Measurements from ENCODE around the gene LRRC66.

LRRC66 gene, protein sequence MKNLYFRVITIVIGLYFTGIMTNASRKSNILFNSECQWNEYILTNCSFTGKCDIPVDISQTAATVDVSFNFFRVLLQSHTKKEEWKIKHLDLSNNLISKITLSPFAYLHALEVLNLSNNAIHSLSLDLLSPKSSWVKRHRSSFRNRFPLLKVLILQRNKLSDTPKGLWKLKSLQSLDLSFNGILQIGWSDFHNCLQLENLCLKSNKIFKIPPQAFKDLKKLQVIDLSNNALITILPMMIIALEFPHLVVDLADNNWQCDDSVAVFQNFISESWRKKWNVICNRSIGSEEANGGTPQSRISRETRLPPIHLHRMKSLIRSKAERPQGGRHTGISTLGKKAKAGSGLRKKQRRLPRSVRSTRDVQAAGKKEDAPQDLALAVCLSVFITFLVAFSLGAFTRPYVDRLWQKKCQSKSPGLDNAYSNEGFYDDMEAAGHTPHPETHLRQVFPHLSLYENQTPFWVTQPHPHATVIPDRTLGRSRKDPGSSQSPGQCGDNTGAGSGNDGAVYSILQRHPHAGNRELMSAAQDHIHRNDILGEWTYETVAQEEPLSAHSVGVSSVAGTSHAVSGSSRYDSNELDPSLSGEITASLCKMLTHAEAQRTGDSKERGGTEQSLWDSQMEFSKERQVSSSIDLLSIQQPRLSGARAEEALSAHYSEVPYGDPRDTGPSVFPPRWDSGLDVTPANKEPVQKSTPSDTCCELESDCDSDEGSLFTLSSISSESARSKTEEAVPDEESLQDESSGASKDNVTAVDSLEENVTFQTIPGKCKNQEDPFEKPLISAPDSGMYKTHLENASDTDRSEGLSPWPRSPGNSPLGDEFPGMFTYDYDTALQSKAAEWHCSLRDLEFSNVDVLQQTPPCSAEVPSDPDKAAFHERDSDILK

DNA sequence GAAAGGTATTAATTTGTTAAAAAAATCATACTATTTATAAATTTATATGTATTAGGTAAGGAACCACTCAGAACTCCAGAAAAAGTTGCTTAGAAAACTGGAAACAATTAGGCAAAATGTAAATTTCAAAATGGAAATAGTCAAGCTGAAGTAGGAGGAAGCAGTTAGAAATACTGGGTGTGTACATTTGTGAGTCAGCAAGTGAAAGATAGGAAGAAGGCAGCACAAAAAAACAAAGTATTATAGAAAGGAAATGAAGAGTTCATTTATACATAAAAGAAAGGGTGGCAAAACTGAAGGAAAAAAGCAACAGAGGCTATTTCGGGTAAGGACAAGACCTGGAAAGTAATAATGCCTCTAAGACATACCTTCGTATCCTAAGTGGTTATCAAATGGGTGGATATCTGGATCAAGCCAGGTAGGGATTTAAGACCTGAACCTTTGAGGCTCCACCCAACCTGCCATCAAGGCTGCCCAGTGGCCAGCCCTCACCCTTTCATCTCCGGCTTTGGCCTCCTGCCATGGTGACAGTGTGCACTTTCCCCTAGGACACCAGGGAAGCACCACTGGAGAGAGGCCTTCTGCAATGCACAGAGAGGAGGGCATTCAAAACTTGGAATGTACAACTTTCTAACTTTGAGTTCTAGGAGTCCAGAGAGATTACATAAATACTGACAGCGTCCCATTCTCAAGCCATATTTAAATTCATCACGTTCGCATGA is at the start of gene LRRC66:
LRRC66 (minus strand) TSS at position 428 of the 722 bp plus-strand sequence. CDS start 2,750 bp downstream, outside the sequence.
- DNase-seq (ENCODE audit: low read depth in 2 of 2), result no peak

DNA sequence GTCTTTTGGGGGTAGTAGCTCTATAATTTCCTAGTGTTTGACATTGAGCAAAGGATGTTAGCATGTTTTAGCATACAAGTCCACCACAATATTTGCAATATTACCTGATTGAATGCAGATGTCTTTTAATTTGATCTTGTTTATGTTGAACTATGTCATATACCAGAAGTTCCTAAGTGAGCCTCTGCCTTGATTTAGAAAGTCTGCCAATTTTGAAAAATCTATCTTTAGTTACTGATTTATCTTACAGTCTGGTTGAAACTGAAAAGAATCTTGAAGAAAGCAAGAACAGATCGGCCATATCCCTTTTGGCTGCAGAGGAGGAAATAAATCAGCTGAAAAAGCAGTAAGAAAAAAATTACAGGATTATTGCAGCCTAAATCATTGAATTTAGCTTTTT is 49.4 kb upstream of the LRRC66 start:
- no peak for DNase-seq (ENCODE audit: low read depth in 2 of 2)

DNA sequence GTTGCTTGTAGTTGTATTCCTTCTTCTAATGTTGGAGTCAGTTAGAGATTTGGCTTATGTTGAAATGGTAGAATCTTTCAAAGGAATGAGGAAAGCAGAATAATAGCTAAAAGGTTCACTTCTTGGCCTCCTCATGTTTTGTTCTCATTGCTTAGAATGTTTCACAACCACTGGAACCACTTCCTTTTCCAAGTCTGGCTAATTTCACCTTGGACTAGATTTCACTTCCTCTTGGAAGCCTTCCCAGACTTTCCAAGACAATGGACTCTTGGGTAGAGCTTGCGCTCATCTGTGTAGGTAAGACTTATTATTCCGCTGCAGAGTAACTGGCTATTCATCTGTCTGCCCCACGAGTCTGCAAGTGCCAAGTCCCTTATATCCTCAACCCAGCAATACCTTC is 39.2 kb upstream of the LRRC66 start:
- DNase-seq (ENCODE audit: low read depth in 2 of 2), result no peak

DNA sequence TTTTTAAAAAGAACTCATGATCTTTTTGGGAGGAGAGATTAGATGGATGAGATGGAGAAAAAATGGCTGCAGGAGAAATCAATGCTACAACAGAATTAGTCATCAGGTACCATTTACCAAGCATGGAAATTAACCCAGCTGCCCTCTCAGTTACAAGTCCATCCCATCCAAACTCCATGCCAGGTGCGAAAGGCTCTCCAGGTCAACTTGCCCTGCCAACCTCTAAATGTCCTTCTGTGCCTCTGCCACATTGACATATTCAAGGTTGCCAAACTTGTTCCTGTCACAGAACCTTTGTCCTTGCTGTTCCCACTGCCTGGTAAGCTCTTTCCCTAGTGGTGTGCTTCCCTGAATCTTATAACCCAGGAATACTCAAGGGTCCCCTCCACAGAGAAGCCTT is 38.1 kb upstream of the LRRC66 start:
- no peak for DNase-seq (ENCODE audit: low read depth in 2 of 2)

DNA sequence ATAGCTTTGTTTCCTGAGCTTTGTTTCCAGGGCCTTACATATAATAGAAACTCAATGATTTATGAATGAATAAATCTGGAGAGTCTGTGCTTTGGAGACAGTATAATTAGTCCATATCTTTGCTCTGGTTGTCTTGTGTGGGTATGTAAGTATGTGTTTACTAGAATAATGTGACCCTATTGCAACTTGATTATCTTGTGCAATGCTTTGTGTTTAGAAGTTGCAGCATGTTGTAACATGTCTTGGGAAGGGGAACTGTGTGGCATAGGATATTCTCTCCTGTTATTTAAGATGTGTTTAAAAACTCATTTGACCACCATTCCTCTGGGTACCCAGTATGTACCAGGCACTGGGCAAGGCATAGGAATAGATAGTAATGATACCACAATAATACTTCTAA is 37.0 kb upstream of the LRRC66 start:
- no peak for DNase-seq (ENCODE audit: low read depth in 2 of 2)

DNA sequence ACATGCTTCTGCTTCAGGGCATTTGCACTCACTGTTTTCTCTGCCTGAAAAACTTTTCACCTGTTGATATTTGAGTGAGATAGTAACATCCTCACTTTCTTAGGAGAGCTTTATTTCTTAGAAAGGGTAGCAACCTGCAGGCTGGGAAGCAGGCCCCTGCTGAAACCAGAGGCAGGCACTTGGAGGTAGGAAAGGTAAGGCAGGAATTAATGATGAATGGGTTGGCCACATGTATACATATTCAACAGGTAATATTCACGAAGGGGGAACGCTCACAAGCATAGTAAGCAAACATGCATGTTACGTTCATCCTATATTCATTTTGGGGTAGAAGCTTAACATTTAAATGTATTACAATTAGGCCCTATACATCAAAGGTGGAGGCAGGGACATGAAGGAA is 34.1 kb upstream of the LRRC66 start:
- DNase-seq (ENCODE audit: low read depth in 2 of 2), result no peak

DNA sequence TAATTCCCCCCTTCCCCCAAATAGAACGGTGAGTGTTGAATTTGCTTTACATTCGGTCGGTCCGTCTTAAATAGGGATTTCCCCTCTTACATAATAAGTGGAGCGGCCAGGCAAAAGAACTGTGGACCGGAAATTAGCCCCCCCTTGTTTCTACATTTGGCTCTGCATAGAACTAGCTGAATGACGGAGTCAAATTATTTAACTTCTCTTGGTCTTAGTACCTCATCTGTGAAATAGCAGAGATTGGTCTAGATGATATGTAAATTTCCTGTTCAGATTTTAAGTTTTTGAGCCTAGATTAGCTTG is 32.3 kb upstream of the LRRC66 start:
- DNase-seq (ENCODE audit: low read depth in 2 of 2), result no peak

DNA sequence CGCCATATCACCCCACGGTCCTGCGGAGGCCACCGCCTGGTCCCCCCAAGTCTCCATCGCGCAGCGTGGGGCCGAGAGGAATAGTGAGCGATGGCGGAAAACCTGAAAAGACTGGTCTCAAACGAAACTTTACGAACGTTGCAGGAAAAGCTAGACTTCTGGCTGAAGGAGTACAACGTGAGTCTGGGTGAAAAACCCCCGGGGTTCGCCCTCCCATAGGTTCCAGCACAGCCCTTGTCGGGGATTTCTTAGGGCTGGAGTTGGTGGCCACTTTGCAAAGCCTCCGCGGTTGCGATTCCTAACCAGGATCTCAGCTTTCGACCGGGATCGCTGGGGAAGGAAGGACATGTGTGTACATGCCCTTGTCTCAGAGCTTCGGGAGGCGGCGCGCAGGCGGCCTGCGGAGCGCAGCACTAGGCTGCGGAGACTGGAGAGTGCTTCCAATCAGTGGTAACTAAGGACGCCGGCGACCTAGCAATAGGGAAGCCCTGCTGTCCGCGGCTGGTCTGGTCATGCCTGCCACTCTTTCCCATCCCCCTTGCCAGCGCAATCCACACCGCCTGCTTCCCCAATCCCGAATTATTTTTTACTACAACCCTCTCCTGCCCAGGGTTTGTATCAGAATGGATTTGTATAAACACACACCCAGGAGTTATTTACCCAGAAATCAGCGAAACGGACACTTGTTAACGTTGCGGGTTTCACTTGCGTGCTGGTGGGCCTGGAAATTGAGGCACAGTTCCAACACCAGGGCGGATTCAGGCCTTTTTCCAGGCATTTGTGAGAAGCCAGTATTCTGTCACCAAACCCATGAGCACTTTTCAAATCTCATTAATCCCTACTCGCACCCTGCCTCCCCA is 31.7 kb upstream of the LRRC66 start:
- no peak for DNase-seq (ENCODE audit: low read depth in 2 of 2)

DNA sequence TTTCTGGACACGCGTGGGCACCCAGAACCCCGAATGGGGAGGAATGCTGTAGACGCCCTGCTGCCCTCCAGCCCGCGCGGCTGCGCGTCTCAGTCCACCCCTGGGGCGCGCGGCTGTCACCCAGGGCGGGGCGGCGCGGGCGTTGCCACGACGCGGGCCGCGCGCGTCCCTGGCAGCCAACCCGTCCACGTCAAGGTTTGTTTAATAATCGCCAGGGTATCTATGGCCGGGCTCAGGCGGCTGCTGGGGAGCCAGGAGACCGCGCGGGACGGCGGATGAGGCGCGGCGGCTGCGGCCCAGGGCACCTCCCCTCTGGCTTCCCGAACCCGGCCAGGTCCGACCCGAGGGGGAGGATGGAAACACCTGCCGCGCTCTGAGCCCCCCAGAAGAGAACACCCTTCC is 31.1 kb upstream of the LRRC66 start, which contains the start of gene SPATA18:
SPATA18 (plus strand) TSS at position 92 of the 402 bp plus-strand sequence. CDS start 401 bp downstream, outside the sequence.
- DNase-seq (ENCODE audit: low read depth in 2 of 2), result no peak

DNA sequence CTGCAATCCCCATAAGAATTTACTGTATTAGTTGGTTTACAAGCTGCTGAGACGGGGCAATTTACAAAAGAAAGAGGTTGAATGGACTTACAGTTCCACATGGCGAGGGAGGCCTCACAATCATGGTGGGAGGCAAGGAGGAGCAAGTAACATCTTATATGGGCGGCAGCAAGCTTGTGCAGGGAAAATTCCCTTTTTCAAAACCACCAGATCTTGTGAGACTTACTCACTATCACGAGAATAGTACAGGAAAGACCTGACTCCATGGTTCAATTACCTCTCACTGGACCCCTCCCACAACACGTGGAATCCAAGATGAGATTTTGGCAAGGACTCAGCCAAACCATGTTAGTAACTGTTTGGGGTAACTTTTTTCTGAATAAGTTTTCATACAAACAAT is 29.1 kb upstream of the LRRC66 start:
- no peak for DNase-seq (ENCODE audit: low read depth in 2 of 2)

DNA sequence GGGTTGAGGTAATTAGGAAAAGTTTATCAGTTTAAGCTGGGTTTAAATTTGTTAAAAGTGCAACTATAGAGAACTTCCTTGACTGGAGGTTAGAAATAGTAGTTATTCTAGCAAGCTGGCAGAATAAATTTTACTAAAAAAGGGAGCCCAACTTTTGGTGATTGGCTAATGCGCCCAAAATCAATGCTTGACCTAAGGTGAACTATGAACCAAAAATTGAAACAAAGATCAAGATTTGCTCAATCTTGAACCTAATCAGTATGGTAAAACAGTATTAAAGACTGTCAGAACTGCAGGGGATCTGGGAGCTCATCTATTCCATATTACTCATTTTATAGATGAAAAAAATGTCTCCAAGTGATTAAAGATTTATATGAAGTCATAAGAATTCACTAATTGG is 24.9 kb upstream of the LRRC66 start:
- no peak for DNase-seq (ENCODE audit: low read depth in 2 of 2)

DNA sequence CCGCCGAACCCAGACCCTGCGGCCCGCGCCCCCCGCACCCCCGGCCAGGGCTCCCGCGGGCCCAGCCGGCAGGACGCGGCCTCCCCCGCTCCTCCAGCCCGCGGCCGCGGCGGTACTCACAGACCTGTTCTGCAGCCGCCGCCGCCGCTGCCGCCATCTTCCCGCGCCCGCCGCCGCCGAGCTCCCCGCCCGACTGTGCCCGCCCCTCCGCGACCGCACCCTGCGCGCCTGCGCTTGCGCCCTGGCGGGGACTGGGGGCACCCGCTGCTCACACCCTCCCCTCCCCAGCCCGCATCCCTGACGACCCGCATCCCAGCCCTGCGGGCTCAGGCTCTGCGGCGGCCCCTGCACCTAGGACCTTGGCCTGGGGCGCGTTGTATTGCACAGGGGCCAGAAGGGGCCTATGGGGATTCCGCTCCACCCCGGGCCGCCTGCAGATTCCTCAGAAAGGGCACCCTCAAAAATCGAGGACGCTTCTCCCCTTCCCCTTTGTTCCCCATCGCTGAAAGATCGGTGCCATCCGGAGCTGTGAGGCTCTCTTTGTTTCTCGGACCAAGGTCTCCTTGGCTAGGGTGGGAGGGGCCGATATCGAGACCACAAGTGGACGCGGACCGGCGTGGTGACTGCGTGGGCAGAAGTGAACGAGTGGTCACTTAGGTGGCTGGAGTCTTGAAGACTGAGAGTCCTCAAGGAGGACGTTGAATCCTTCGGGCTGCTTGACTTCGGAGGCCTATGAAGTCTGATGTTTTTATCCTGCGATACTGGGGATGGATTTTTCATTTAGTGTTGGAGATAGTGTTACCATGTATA is 18.1 kb upstream of the LRRC66 start, which contains the start of gene SGCB:
SGCB (minus strand) TSS at position 197 of the 810 bp plus-strand sequence; CDS start at position 157, 40 bp downstream.
- DNase-seq (ENCODE audit: low read depth in 2 of 2), result peak; percentile 62 to 66

DNA sequence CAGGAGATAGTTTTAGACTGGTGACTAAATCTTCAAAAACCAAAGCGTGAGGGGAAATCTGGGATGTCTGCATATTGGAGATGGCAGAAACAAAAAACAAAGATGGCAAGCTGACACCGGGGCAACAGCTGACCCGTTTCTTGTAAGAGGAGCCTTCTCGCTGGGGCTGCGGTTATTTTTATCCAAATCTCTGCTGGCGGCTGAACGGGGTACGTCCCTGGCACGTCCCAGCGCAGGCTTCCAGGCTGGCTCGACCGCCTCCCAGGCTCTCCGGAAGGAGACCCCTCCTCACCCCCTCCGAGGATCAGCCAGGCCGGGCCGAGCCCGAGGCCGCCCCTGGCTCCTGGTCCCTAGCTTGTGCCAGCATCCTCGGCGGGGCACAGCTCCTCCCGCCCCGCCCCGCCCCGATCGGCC is 17.5 kb upstream of the LRRC66 start:
- DNase-seq (ENCODE audit: low read depth in 2 of 2), result no peak

DNA sequence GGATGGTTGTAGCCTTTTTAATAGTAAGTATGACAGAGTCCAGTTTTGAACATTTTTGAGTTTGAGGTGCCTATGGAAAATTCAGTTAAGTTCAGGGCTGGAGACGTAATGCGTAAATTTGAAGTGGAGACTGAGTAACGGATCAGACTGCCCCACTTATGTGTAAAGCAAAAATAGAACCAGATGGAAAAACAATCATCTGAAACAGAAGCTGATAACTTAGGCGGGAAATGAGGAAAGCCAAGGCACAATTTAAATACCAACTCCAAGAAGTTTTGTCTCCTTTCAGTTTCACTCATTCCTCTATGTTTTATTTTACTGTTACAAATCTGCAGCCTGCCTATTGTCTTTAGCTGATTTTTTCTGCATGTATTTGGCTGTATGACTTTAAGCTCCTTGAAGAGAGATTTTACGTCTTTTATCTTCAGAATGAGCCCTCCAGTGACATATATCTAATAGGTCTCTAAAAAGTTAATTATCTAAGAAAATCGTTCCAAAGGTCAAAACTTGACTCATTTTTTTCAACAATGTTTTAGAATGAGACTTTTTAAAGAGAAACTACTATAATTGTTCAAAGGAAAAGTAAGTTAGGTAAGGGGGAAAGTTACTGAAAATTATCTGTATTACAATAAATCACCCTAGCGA is 16.8 kb upstream of the LRRC66 start:
- DNase-seq (ENCODE audit: low read depth in 2 of 2), result no peak

DNA sequence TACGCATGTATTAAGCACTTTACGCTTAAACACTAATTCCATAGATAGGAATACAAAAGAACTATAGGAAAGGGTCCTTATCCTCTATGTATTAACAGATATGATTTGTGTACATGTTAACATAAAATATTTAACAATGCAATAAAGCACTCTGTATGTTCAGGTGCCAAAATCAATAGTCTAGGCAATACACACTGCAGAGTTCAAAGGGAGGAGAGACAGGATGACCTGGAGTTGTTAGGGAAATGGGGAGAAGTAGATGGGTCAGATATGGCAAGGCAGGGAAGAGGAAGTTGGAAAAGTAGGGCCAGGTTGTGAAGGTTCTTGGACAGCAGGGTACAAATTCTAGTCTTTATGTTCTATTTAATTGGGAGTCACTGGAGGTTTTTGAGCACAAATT is 15.0 kb upstream of the LRRC66 start:
- DNase-seq (ENCODE audit: low read depth in 2 of 2), result no peak

DNA sequence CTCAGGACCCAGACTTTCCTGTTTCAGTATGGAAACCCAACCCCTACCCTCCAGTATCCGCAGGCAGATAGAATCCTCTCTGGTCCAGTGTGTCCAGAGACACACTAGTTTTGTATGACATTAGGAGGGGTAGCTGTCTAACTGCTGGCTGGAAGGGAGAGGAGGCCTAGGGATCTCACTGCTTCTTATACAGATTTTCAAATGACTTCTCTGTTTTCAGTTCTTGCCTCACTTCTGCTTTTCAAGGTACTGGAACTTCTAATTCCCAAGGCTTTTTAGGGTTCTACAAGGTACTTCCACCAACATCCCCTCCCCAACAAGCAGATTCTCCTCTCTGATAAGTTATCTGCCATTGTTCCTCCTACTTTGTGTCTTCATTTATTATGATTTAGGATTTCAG is 11.8 kb upstream of the LRRC66 start:
- DNase-seq (ENCODE audit: low read depth in 2 of 2), result no peak

DNA sequence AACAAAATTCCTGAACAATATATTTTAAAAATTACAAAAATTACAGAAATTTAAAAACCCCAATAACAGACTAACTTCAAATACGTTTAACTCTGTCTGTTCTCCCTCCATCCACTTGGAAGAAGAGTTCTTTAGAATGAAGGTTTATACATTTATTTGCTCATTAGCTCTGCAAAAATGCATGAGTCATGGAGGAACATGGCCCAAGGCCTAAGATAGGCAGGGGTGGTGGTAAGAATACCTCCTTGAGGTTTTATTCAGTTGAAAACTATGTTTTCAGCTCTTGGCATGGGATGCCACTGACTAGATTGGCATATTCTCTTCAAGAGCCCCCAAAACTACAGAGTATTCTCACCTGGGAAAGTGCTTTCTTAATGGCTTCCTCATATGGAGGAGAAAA is 8.8 kb upstream of the LRRC66 start:
- DNase-seq (ENCODE audit: low read depth in 2 of 2), result no peak

DNA sequence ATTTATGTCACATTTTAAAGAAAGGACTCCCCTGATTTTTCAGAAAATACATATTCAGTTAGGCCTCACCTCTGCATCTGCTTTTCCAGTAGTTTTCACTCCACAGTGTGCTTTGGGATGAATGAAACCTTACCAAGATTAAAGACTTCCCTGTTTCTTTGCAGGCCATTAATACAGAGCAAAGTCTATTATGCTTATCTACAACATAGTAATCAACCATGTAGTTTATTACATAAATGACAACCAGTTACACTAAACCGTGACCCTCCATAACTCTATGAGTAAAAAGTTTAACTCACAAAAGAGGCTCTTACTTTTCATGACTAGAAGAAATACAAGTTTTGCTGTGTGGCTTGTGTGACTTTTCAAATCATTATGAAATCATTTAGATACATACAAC is 2.3 kb downstream of the LRRC66 start:
- DNase-seq (ENCODE audit: low read depth in 2 of 2), result no peak

DNA sequence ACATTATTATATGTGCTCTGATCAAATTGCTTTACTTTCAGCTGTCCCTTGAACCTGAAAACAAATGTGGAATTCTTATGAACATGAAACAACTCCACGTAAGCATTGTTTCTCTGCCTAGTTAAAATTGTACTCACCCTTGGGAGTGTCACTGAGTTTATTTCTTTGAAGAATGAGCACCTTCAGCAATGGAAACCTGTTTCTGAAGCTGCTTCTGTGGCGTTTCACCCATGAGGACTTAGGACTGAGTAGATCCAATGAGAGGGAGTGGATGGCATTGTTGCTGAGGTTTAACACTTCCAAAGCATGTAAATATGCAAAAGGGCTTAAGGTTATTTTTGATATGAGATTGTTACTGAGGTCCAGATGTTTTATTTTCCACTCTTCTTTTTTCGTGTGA is 3.2 kb downstream of the LRRC66 start:
- DNase-seq (ENCODE audit: low read depth in 2 of 2), result no peak

DNA sequence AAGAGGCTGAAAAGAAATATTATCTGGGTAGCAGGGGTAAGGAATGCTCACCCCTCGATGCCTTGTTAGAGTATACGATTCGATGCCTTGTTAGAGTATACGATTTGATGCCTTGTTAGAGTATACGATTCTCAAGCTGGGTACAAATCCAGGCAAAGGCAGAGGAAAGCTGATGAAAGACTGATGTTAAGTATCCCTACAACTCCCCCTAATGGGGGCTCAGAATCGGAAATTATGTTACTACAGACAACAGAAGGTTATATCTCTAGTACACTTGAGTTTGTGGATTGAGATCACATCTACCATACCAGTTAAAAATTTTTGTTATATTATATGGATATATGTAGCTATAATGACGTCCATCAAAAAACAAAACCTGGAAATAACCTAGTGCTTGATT is 4.8 kb downstream of the LRRC66 start:
- no peak for DNase-seq (ENCODE audit: low read depth in 2 of 2)

All from stimulated activated CD8-positive, alpha-beta memory T cell treated with anti-CD3 and anti-CD28 coated beads, Interleukin-15, amount 100 ng/mL, for 48 hours (primary cell).